CMK (cell line): ENCODE measurements around the gene RTL1.
A peak's percentile ranks its signal among the peaks of the same experiment; 100 is the strongest.

ENCODE experiments used
- DNase-seq: peaks from one replicate; pipeline ENCODE4 v3.0.0-alpha.2; 2010; ENCODE audit warnings: low read depth

The RTL1 gene

GRCh38 chr14:100903672-100904185, at the start of gene RTL1:
RTL1 (minus strand) TSS chr14:100903722; CDS start chr14:100884788, 18,934 bp downstream.
- no peak for DNase-seq

GRCh38 chr14:100950024-100950423, 46.5 kb upstream of the RTL1 start:
- DNase-seq: no peak

- no peak for DNase-seq
Measured at GRCh38 chr14:100944052-100944451, 40.5 kb upstream of the RTL1 start.

- no peak for DNase-seq
Measured at GRCh38 chr14:100930270-100930669, 26.7 kb upstream of the RTL1 start.

GRCh38 chr14:100915560-100915959, 12.0 kb upstream of the RTL1 start:
- no peak for DNase-seq

- no peak for DNase-seq
Measured at GRCh38 chr14:100914597-100915021, 11.1 kb upstream of the RTL1 start.

GRCh38 chr14:100911665-100912316, 8.3 kb upstream of the RTL1 start:
- no peak for DNase-seq

GRCh38 chr14:100910888-100911664, 7.6 kb upstream of the RTL1 start:
- no peak for DNase-seq

- DNase-seq: no peak
Measured at GRCh38 chr14:100909439-100909838, 5.9 kb upstream of the RTL1 start.

GRCh38 chr14:100907240-100907639, 3.7 kb upstream of the RTL1 start:
- DNase-seq: no peak

GRCh38 chr14:100906420-100906819, 2.9 kb upstream of the RTL1 start:
- DNase-seq: no peak

GRCh38 chr14:100905166-100905565, 1.6 kb upstream of the RTL1 start:
- DNase-seq: no peak

- peak; percentile 24 for DNase-seq
Measured at GRCh38 chr14:100904307-100905087, 975 bp upstream of the RTL1 start.

GRCh38 chr14:100903134-100903468, 421 bp downstream of the RTL1 start:
- no peak for DNase-seq

GRCh38 chr14:100902295-100903133, 1.0 kb downstream of the RTL1 start:
- no peak for DNase-seq

- DNase-seq: no peak
Measured at GRCh38 chr14:100901391-100902183, 1.9 kb downstream of the RTL1 start.

- no peak for DNase-seq
Measured at GRCh38 chr14:100900837-100901390, 2.6 kb downstream of the RTL1 start.

- no peak for DNase-seq
Measured at GRCh38 chr14:100899884-100900771, 3.4 kb downstream of the RTL1 start.
